HepG2 (cell line): ENCODE results near the gene MEGF11. TPM values are rescaled to one million over a fixed set of nuclear protein-coding genes. Genes with fewer than 3 reads are reported as not detected.
A peak's percentile ranks its signal among the peaks of the same experiment; 100 is the strongest.

Experiments
- polyA plus RNA-seq, 8 experiments: library from polyadenylated mRNA; depleted of rRNA in 3 of 8; stranded (reverse) in 7 of 8; unstranded in 1 of 8; fragments of >200 nt; fragmentation: Illumina TruSeq in 4 of 8; extraction: Trizol in 4 of 8; gene quantifications; 2 replicates each; pipeline versions ENCODE4 v1.2.1 to v1.2.3, GENCODE V29; 2011 to 2016; ENCODE audit warnings: low read depth in 4 of 8, missing spikeins in 1 of 8, mixed read lengths in 1 of 8; ENCODE audit not compliant: insufficient read depth in 1 of 8
- total RNA-seq, 5 experiments: library from RNA; depleted of rRNA; stranded (reverse); fragments of >200 nt; fragmentation: Illumina TruSeq; extraction: Trizol; gene quantifications; 2 replicates each; pipeline ENCODE4 v1.2.3, GENCODE V29; 2016; ENCODE audit warnings: low read depth in 1 of 5
- TF ChIP-seq, protein P1 (sequence below), 2 experiments: fragments of 450-650 bp in 1 of 2; sonication (generic) in 1 of 2; formaldehyde crosslinking in 1 of 2; IDR thresholded peaks; 2 replicates each; pipeline versions ENCODE4 v1.6.1 to v1.8.0; 2016 to 2022; ENCODE audit warnings: antibody characterized with exemption in 1 of 2, mild to moderate bottlenecking in 1 of 2, missing genetic modification reagents in 1 of 2
- TF ChIP-seq, protein P2 (sequence below): sonication (generic); formaldehyde crosslinking; IDR thresholded peaks from 2 replicates; pipeline ENCODE4 v1.4.0; 2020; ENCODE audit warnings: missing genetic modification reagents; ENCODE audit errors: not compliant biosample characterization

MEGF11 gene
- total and polyA plus RNA-seq, 2 of the 13 experiments (the other 11 are each of a cell fraction or from before 2014, with no cell fraction given): not detected

DNA sequence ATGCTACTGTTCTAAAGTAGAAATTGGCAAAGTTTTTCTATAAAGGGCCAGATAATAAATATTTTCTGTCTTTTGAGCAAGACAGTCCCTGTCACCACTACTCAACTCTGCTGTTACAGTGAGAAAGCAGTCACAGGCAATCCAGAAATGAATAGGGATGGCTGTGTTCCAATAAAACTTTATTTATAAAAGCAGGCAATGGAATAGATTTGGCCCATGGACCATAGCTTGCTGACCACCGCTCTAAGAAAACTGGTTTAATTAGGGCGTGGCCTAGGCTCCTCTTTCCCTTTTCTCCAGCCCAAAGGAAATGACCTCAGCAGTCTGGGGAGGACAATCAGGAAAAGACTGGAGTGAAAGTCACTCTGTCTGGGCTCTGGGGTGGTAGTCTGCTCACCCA, 183.8 kb downstream of the MEGF11 start (continued):
- TF ChIP-seq, protein P1, sequence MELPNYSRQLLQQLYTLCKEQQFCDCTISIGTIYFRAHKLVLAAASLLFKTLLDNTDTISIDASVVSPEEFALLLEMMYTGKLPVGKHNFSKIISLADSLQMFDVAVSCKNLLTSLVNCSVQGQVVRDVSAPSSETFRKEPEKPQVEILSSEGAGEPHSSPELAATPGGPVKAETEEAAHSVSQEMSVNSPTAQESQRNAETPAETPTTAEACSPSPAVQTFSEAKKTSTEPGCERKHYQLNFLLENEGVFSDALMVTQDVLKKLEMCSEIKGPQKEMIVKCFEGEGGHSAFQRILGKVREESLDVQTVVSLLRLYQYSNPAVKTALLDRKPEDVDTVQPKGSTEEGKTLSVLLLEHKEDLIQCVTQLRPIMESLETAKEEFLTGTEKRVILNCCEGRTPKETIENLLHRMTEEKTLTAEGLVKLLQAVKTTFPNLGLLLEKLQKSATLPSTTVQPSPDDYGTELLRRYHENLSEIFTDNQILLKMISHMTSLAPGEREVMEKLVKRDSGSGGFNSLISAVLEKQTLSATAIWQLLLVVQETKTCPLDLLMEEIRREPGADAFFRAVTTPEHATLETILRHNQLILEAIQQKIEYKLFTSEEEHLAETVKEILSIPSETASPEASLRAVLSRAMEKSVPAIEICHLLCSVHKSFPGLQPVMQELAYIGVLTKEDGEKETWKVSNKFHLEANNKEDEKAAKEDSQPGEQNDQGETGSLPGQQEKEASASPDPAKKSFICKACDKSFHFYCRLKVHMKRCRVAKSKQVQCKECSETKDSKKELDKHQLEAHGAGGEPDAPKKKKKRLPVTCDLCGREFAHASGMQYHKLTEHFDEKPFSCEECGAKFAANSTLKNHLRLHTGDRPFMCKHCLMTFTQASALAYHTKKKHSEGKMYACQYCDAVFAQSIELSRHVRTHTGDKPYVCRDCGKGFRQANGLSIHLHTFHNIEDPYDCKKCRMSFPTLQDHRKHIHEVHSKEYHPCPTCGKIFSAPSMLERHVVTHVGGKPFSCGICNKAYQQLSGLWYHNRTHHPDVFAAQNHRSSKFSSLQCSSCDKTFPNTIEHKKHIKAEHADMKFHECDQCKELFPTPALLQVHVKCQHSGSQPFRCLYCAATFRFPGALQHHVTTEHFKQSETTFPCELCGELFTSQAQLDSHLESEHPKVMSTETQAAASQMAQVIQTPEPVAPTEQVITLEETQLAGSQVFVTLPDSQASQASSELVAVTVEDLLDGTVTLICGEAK (IDR thresholded peaks at IDR 0.05): no peak
- TF ChIP-seq, protein P1 (CRISPR knock-in tag; IDR thresholded peaks at IDR 0.05): peak; percentile 51; the same call in 1 of the 2 replicates
- TF ChIP-seq, protein P2, sequence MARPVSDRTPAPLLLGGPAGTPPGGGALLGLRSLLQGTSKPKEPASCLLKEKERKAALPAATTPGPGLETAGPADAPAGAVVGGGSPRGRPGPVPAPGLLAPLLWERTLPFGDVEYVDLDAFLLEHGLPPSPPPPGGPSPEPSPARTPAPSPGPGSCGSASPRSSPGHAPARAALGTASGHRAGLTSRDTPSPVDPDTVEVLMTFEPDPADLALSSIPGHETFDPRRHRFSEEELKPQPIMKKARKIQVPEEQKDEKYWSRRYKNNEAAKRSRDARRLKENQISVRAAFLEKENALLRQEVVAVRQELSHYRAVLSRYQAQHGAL (CRISPR knock-in tag): no peak
